Lung (tissue), 16 donors: Measurements from ENCODE around the gene HCRTR1. TPM values are rescaled to one million over a fixed set of nuclear protein-coding genes. Genes with fewer than 3 reads are reported as not detected.

Source experiments
- ATAC-seq: fragments of 200-7000 bp; cut with Tn5 transposase; one replicate; pipeline ENCODE4 v1.9.1; 2020; ENCODE audit warnings: moderate number of reproducible peaks; ENCODE audit not compliant: insufficient read depth, low FRiP score
- DNase-seq, 3 donors: peaks; one replicate each; pipeline ENCODE4 v3.0.0-alpha.2; 2013 to 2017
- H3K27ac ChIP-seq, 2 donors: one replicate each; pipeline ENCODE4 v1.5.1; 2013; ENCODE audit warnings: mild to moderate bottlenecking in 2 of 2, moderate library complexity in 2 of 2, control low read depth in 1 of 2, inconsistent platforms in 1 of 2, low read depth in 1 of 2, low read length in 1 of 2
- H3K27me3 ChIP-seq, 3 donors: one replicate each; pipeline ENCODE4 v1.5.1; 2013; ENCODE audit warnings: low read length in 2 of 3; ENCODE audit not compliant: control insufficient read depth in 3 of 3, insufficient read depth in 3 of 3
- H3K36me3 ChIP-seq, 4 donors: one replicate each; pipeline ENCODE4 v1.5.1; 2013; ENCODE audit warnings: low read length in 4 of 4, mild to moderate bottlenecking in 1 of 4, moderate library complexity in 1 of 4; ENCODE audit not compliant: control insufficient read depth in 4 of 4, insufficient read depth in 4 of 4
- H3K4me1 ChIP-seq, 5 donors: one replicate each; pipeline ENCODE4 v1.5.1; 2013; ENCODE audit warnings: low read length in 5 of 5, mild to moderate bottlenecking in 2 of 5, moderate library complexity in 1 of 5; ENCODE audit not compliant: control insufficient read depth in 5 of 5, insufficient read depth in 5 of 5
- H3K4me3 ChIP-seq: one replicate; pipeline ENCODE4 v1.5.1; 2013; ENCODE audit warnings: mild to moderate bottlenecking, control low read depth, moderate library complexity
- H3K9ac ChIP-seq, 2 donors: one replicate each; pipeline ENCODE4 v1.5.1; 2013; ENCODE audit warnings: low read length in 2 of 2, control low read depth in 1 of 2; ENCODE audit not compliant: insufficient read depth in 1 of 2
- H3K9me3 ChIP-seq, 4 donors: one replicate each; pipeline ENCODE4 v1.5.1; 2013; ENCODE audit warnings: low read length in 3 of 4, mild to moderate bottlenecking in 1 of 4, moderate library complexity in 1 of 4; ENCODE audit not compliant: control insufficient read depth in 4 of 4, insufficient read depth in 3 of 4
- WGBS, 2 donors: extraction: QIAGEN DNeasy Blood & Tissue Kit; methylation state at CpG; one replicate each; pipeline ENCODE4 v1.1.7; 2013; 5-methylcytosine and 5-hydroxymethylcytosine counted together
- long read RNA-seq, 5 donors: transcript quantifications; one replicate each; lab custom pipeline, GENCODE V29; 2026
- polyA plus RNA-seq, 2 donors: library from polyadenylated mRNA; stranded (reverse); fragments of 200-250 nt; gene quantifications; one replicate each; pipeline ENCODE4 v1.2.1, GENCODE V29; 2013
- total RNA-seq, 2 donors: library from RNA; depleted of rRNA in 1 of 2; stranded (reverse); fragments of >200 nt in 1 of 2; gene quantifications; one replicate each; pipeline ENCODE4 v1.2.1, GENCODE V29; 2014 to 2021
- TF ChIP-seq, protein P1 (sequence below): IDR thresholded peaks from 2 replicates; pipeline ENCODE4 v1.5.1; 2012; ENCODE audit warnings: mild to moderate bottlenecking; ENCODE audit errors: control extremely low read depth, extremely low read depth
- donor health status: control.
- donor health status: control.
- donor health status: Bipolar disorder and iron deficiency.
- donor health status: healthy.
- donor health status: DM: yes; HTN: yes; CAD: no.

HCRTR1 gene
- total RNA-seq: under 1 TPM in 1 of 2 donors, not detected in 1; 0.14 TPM
- under 1 TPM in 1 of 2 donors, not detected in 1; 0.08 TPM for polyA plus RNA-seq
- long read RNA-seq, donor 1, partial matches to known transcripts: 19 of 45 reads
- long read RNA-seq, donor 1, other reads (novel, unspliced or antisense): 26 of 45 reads
- long read RNA-seq, donor 2: 0 reads
- long read RNA-seq, donor 3: 0 reads
- long read RNA-seq, donor 4: 0 reads
- long read RNA-seq, donor 5, partial matches to known transcripts: 24 of 61 reads
- long read RNA-seq, donor 5, other reads (novel, unspliced or antisense): 37 of 61 reads

GRCh38 chr1:31617218-31617915 is at the start of gene HCRTR1:
Gene HCRTR1, plus strand, starts transcription at chr1:31617689. Its CDS starts 1,504 bp downstream, at chr1:31619193.
- H3K9me3 ChIP-seq: no peaks in the 10 kb centered on the region
- DNase-seq (no peak), ATAC-seq (no peak)
- no peak within 1 kb of the TSS for H3K9ac ChIP-seq
- TF ChIP-seq, protein P1, sequence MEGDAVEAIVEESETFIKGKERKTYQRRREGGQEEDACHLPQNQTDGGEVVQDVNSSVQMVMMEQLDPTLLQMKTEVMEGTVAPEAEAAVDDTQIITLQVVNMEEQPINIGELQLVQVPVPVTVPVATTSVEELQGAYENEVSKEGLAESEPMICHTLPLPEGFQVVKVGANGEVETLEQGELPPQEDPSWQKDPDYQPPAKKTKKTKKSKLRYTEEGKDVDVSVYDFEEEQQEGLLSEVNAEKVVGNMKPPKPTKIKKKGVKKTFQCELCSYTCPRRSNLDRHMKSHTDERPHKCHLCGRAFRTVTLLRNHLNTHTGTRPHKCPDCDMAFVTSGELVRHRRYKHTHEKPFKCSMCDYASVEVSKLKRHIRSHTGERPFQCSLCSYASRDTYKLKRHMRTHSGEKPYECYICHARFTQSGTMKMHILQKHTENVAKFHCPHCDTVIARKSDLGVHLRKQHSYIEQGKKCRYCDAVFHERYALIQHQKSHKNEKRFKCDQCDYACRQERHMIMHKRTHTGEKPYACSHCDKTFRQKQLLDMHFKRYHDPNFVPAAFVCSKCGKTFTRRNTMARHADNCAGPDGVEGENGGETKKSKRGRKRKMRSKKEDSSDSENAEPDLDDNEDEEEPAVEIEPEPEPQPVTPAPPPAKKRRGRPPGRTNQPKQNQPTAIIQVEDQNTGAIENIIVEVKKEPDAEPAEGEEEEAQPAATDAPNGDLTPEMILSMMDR: no peak
- peaks cover 0 to 13% (median 0%) of the 10 kb centered on the region in 5 donors for H3K4me1 ChIP-seq
- H3K27me3 ChIP-seq: peaks cover 0 to 14% (median 8%) of the 10 kb centered on the region in 3 donors
- peak within 1 kb of the TSS; percentile 29 for H3K4me3 ChIP-seq
- H3K36me3 ChIP-seq: no peaks in the 10 kb centered on the region
- 11 to 14% methylated on average over 33 to 48 of the region's 48 CpGs for WGBS, 2 donors
- no peak within 1 kb of the TSS for H3K27ac ChIP-seq

DNA sequence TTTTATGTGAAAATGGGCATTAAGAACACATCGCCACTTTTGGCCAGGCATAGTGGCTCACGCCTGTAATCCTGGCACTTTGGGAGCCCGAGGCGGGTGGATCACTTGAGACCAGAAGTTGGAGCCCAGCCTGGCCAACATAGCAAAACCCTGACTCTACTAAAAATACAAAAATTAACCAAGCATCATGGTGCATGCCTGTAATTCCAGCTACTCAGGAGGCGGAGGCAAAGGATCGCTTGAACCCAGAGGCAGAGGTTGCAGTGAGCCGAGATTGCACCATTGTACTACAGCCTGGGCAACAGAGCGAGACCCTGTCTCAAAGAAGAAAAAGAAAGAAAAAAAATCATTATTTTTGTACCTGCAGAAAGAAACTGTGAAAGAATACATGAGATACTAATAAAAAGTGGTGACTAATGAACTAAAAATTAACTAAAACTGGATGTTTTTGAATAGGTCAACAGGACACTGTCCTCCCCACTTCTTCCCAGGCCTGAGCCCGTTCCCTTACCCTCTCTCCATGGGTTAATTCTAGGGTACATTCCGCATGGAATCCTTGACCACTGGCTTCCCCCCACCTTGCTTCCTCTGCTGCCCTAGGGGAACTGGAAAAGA is 49.4 kb upstream of the HCRTR1 start:
- 82 to 93% methylated on average over 10 of the region's 10 CpGs for WGBS, 2 donors
- Histone ChIP-seq H3K27ac (peak overlapping the region in 1 of 2 donors; percentile 42), H3K36me3 (no peaks in the 10 kb centered on the region), H3K4me1 (peaks cover 0 to 16% (median 0%) of the 10 kb centered on the region in 5 donors), H3K9ac (no peak overlapping the region), H3K4me3 (no peak overlapping the region), H3K27me3 (no peaks in the 10 kb centered on the region), H3K9me3 (no peaks in the 10 kb centered on the region)
- no peak for ATAC-seq
- TF ChIP-seq, protein P1: no peak
- no peak for DNase-seq

DNA sequence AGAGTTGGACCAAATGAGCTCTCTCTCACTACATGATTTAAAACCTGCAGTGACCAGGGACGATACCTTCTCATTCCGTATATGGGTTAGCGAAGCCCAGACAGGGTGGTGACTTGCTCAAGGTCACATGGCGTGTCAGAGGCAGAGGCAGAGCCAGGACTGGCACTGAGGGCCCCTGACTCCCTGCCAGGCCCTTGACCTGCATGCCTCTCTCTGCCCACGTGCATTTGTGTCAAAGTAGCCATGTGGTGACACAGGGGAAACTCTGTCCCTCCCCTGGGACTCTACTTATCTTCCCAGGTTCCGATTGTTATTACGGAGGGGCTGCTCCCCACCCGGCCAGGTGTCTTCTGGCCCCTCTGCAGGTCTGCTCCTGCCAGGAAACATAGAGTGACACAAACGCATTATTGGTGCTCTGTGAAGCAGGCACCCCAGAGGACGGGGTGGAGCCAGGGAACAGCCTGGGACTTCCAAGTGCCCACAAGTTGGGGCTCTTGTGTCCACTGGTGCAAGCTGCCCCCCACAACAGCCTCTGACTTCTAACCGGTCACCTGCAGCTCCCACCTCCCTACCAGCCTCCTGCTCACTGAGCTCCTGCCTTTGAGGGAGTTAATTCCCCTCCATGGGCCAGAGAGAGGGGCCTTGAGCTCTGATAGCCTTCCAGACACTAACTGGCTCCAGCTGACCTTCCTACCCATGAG is 48.4 kb upstream of the HCRTR1 start:
- Histone ChIP-seq H3K4me3 (no peak overlapping the region), H3K36me3 (no peaks in the 10 kb centered on the region), H3K9ac (no peak overlapping the region), H3K4me1 (peaks cover 1 to 20% (median 3%) of the 10 kb centered on the region in 5 donors), H3K27ac (peak overlapping the region in 1 of 2 donors; percentile 42), H3K27me3 (no peaks in the 10 kb centered on the region), H3K9me3 (no peaks in the 10 kb centered on the region)
- WGBS, 2 donors: 69 to 78% methylated on average over 11 of the region's 11 CpGs
- DNase-seq (no peak), ATAC-seq (no peak)
- TF ChIP-seq, protein P1: no peak
